Subcutaneous abdominal adipose tissue (tissue), 5 donors: ENCODE measurements around the gene HSD11B1.
A peak's percentile ranks its signal among the peaks of the same experiment; 100 is the strongest.

Experiments
- H3K27ac ChIP-seq: one replicate; pipeline ENCODE4 v1.7.0; 2013; ENCODE audit warnings: low read depth, mild to moderate bottlenecking, inconsistent platforms, low read length, moderate library complexity
- H3K27me3 ChIP-seq, 5 donors: one replicate each; pipeline ENCODE4 v1.7.0; 2013; ENCODE audit warnings: low read length in 5 of 5, inconsistent platforms in 1 of 5; ENCODE audit not compliant: control insufficient read depth in 5 of 5, insufficient read depth in 4 of 5
- H3K36me3 ChIP-seq, 5 donors: one replicate each; pipeline ENCODE4 v1.7.0; 2013; ENCODE audit warnings: low read length in 5 of 5; ENCODE audit not compliant: control insufficient read depth in 5 of 5, insufficient read depth in 5 of 5
- H3K4me1 ChIP-seq, 5 donors: one replicate each; pipeline ENCODE4 v1.7.0; 2013; ENCODE audit warnings: low read length in 5 of 5, mild to moderate bottlenecking in 3 of 5, moderate library complexity in 1 of 5; ENCODE audit not compliant: control insufficient read depth in 5 of 5, insufficient read depth in 5 of 5
- H3K4me3 ChIP-seq, 5 donors: one replicate each; pipeline ENCODE4 v1.7.0; 2013; ENCODE audit warnings: low read length in 5 of 5, low read depth in 1 of 5
- H3K9ac ChIP-seq, 5 donors: one replicate each; pipeline ENCODE4 v1.7.0; 2013; ENCODE audit warnings: low read length in 5 of 5, mild to moderate bottlenecking in 4 of 5, moderate library complexity in 3 of 5
- H3K9me3 ChIP-seq, 5 donors: one replicate each; pipeline ENCODE4 v1.7.0; 2013; ENCODE audit warnings: low read length in 5 of 5; ENCODE audit not compliant: control insufficient read depth in 5 of 5
- donor health status: healthy.
- donor health status: healthy.
- donor health status: healthy.
- donor health status: healthy.
- donor health status: healthy.

HSD11B1 gene

GRCh38 chr1:209748620-209749019 lies 44.0 kb downstream of the HSD11B1 start:
- peaks cover 0 to 16% (median 15%) of the 10 kb centered on the region in 5 donors for H3K4me1 ChIP-seq
- no peak overlapping the region for H3K27ac ChIP-seq
- no peaks in the 10 kb centered on the region for H3K36me3 ChIP-seq

GRCh38 chr1:209749205-209749604 lies 44.6 kb downstream of the HSD11B1 start:
- no peaks in the 10 kb centered on the region for H3K9me3 ChIP-seq
- no peak overlapping the region for H3K4me3 ChIP-seq
- H3K36me3 ChIP-seq = no peaks in the 10 kb centered on the region
- no peaks in the 10 kb centered on the region for H3K27me3 ChIP-seq
- H3K4me1 ChIP-seq = peaks cover 0 to 16% (median 15%) of the 10 kb centered on the region in 5 donors
- H3K9ac ChIP-seq = no peak overlapping the region
- H3K27ac ChIP-seq = no peak overlapping the region

More at GRCh38 chr1:209748620-209749019, 44.0 kb downstream of the HSD11B1 start:
- no peak overlapping the region for H3K4me3 ChIP-seq
- H3K27me3 ChIP-seq = no peaks in the 10 kb centered on the region
- H3K9ac ChIP-seq = no peak overlapping the region
- no peaks in the 10 kb centered on the region for H3K9me3 ChIP-seq

- Histone ChIP-seq H3K27me3 (no peaks in the 10 kb centered on the region), H3K36me3 (no peaks in the 10 kb centered on the region), H3K27ac (no peak overlapping the region), H3K4me1 (peaks cover 0 to 16% (median 15%) of the 10 kb centered on the region in 5 donors), H3K9ac (no peak overlapping the region), H3K4me3 (no peak overlapping the region), H3K9me3 (no peaks in the 10 kb centered on the region)
These were observed 45.2 kb downstream of the HSD11B1 start for GRCh38 chr1:209749670-209750323.

- H3K4me1 ChIP-seq = peaks cover 0 to 28% (median 11%) of the 10 kb centered on the region in 5 donors
- no peaks in the 10 kb centered on the region for H3K9me3 ChIP-seq
- H3K4me3 ChIP-seq = no peak overlapping the region
- H3K9ac ChIP-seq = peak overlapping the region in 1 of 5 donors; percentile 4
- no peaks in the 10 kb centered on the region for H3K36me3 ChIP-seq
- no peaks in the 10 kb centered on the region for H3K27me3 ChIP-seq
- no peak overlapping the region for H3K27ac ChIP-seq
These were observed 47.1 kb downstream of the HSD11B1 start for GRCh38 chr1:209751627-209752231.

- H3K4me1 ChIP-seq = peaks cover 0 to 22% (median under 1%) of the 10 kb centered on the region in 5 donors
- no peaks in the 10 kb centered on the region for H3K9me3 ChIP-seq
- H3K27ac ChIP-seq = no peak overlapping the region
- no peaks in the 10 kb centered on the region for H3K27me3 ChIP-seq
- H3K9ac ChIP-seq = no peak overlapping the region
- no peak overlapping the region for H3K4me3 ChIP-seq
- H3K36me3 ChIP-seq = no peaks in the 10 kb centered on the region
These were observed 48.2 kb downstream of the HSD11B1 start for GRCh38 chr1:209752890-209753289.

GRCh38 chr1:209755256-209755655 lies 50.6 kb downstream of the HSD11B1 start:
- Histone ChIP-seq H3K27me3 (no peaks in the 10 kb centered on the region), H3K36me3 (no peaks in the 10 kb centered on the region), H3K9me3 (no peaks in the 10 kb centered on the region), H3K4me3 (no peak overlapping the region), H3K4me1 (peaks cover 0 to 18% (median 0%) of the 10 kb centered on the region in 5 donors), H3K9ac (no peak overlapping the region), H3K27ac (no peak overlapping the region)

- Histone ChIP-seq H3K4me3 (peak within 1 kb of the TSS in 3 of 5 donors; percentile 3 to 34 (median 24)), H3K27ac (no peak within 1 kb of the TSS), H3K9ac (peak within 1 kb of the TSS in 1 of 5 donors; percentile 51)
These were observed 51.4 kb downstream of the HSD11B1 start, which contains the start of gene TRAF3IP3 for GRCh38 chr1:209755926-209756614. Gene TRAF3IP3 (plus strand): TSS chr1:209756053. CDS start chr1:209760040, 3,987 bp downstream.

GRCh38 chr1:209756615-209757445 lies 52.2 kb downstream of the HSD11B1 start:
- Histone ChIP-seq H3K36me3 (no peaks in the 10 kb centered on the region), H3K9me3 (no peaks in the 10 kb centered on the region), H3K4me1 (peaks cover 0 to 18% (median 0%) of the 10 kb centered on the region in 5 donors), H3K27ac (no peak overlapping the region), H3K27me3 (no peaks in the 10 kb centered on the region), H3K9ac (peak overlapping the region in 1 of 5 donors; percentile 51), H3K4me3 (peak overlapping the region in 3 of 5 donors; percentile 3 to 34 (median 24))

More at GRCh38 chr1:209755926-209756614, 51.4 kb downstream of the HSD11B1 start, which contains the start of gene TRAF3IP3:
- Histone ChIP-seq H3K36me3 (no peaks in the 10 kb centered on the region), H3K27me3 (no peaks in the 10 kb centered on the region), H3K9me3 (no peaks in the 10 kb centered on the region), H3K4me1 (peaks cover 0 to 18% (median 0%) of the 10 kb centered on the region in 5 donors)

GRCh38 chr1:209758400-209758799 lies 53.8 kb downstream of the HSD11B1 start:
- Histone ChIP-seq H3K4me1 (peaks cover 0 to 18% (median 0%) of the 10 kb centered on the region in 5 donors), H3K36me3 (no peaks in the 10 kb centered on the region), H3K27ac (no peak overlapping the region), H3K4me3 (no peak overlapping the region), H3K9me3 (no peaks in the 10 kb centered on the region), H3K27me3 (no peaks in the 10 kb centered on the region), H3K9ac (no peak overlapping the region)
